ENCODE data around the gene UBN1. TPM values are rescaled to one million over a fixed set of nuclear protein-coding genes. Genes with fewer than 3 reads are reported as not detected.

UBN1 gene
- total RNA-seq, 2 experiments from 2014 or later: 45.7 to 45.8 TPM

DNA sequence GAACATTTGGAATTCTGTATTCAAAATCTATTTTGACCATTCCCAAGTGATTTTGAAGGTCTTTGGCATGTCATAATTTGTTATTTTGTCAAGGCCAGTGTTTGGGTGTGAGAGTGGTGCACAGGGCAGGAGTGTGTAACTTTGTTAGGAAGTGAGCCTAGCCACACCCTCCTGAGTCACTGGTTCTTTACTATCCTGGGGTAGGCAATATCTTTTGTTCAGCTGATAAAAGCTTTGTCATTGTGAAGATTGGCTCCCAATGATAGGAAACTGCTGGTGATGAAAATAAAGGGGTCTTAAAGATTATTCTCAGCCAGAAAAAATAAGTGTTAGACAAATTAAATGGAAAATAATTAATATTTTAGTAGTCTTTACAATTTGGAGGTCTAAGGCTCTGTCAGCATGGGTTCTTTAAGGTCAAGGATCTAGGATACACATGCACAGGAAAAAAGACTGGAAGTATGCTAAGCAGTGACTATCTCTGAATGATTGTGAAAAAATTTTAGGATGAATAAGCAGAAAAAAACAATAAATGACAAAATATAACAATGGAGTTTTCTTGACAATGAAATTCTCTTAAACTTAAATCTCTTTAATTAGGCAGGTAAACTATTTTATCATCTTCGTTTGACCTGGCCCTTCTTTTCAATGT, 5.1 kb downstream of the UBN1 start:
- Histone ChIP-seq H3K36me3 (ENCODE audit: insufficient read depth, low read length) (peaks cover 31% of the 10 kb centered on the region), H3K4me1 (ENCODE audit: insufficient read depth, low read length) (peaks cover 32% of the 10 kb centered on the region), H3K27me3 (ENCODE audit: control insufficient read depth in 1 of 2, insufficient read depth in 2 of 2, low read length in 2 of 2) (no peaks in the 10 kb centered on the region), H3K4me3 (ENCODE audit: low read length) (no peak overlapping the region), H3K27ac (ENCODE audit: low read depth in 1 of 2, low read length in 2 of 2) (no peak overlapping the region), H3K9me3 (ENCODE audit: control insufficient read depth in 1 of 2, insufficient read depth in 1 of 2, low read length in 2 of 2) (no peaks in the 10 kb centered on the region)
- Mint-ChIP-seq H3K9me3 (no peaks in the 10 kb centered on the region), H3K27me3 (no peaks in the 10 kb centered on the region), H3K4me3 (no peak overlapping the region), H3K36me3 (ENCODE audit: low read depth) (peaks cover 52% of the 10 kb centered on the region), H3K4me1 (ENCODE audit: low read depth) (peaks cover 46% of the 10 kb centered on the region), H3K27ac (no peak overlapping the region)
- peak in 1 of 14 experiments; percentile 10 for DNase-seq
- ChIA-PET CTCF (no interaction called here), POLR2A (no interaction called here)
- ATAC-seq (ENCODE audit: poor library complexity): no peak
- TF ChIP-seq, protein P1, sequence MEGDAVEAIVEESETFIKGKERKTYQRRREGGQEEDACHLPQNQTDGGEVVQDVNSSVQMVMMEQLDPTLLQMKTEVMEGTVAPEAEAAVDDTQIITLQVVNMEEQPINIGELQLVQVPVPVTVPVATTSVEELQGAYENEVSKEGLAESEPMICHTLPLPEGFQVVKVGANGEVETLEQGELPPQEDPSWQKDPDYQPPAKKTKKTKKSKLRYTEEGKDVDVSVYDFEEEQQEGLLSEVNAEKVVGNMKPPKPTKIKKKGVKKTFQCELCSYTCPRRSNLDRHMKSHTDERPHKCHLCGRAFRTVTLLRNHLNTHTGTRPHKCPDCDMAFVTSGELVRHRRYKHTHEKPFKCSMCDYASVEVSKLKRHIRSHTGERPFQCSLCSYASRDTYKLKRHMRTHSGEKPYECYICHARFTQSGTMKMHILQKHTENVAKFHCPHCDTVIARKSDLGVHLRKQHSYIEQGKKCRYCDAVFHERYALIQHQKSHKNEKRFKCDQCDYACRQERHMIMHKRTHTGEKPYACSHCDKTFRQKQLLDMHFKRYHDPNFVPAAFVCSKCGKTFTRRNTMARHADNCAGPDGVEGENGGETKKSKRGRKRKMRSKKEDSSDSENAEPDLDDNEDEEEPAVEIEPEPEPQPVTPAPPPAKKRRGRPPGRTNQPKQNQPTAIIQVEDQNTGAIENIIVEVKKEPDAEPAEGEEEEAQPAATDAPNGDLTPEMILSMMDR (IDR thresholded peaks at IDR 0.05): no peak
- intact Hi-C loops (cut with DNase I, micrococcal nuclease): no loop called here

DNA sequence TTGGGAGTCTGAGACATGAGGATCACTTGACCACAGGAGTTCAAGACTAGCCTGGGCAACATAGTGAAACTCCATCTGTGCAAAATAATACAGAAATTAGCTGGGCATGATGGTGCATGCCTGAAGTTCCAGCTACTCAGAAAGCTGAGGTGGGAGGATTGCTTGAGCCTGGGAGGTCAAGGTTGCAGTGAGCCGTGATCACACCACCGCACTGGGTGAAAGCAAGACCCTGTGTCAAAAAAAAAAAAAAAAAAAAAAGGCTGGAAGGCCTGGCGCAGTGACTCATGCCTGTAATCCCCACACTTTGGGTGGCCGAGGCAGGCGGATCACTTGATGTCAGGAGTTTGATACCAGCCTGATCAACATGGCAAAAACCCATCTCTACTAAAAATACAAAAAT, 8.1 kb downstream of the UBN1 start:
- Histone ChIP-seq H3K4me3 (ENCODE audit: low read length) (no peak overlapping the region), H3K27ac (ENCODE audit: low read depth in 1 of 2, low read length in 2 of 2) (no peak overlapping the region), H3K4me1 (ENCODE audit: insufficient read depth, low read length) (peaks cover 11% of the 10 kb centered on the region), H3K36me3 (ENCODE audit: insufficient read depth, low read length) (peaks cover 61% of the 10 kb centered on the region), H3K27me3 (ENCODE audit: control insufficient read depth in 1 of 2, insufficient read depth in 2 of 2, low read length in 2 of 2) (no peaks in the 10 kb centered on the region), H3K9me3 (ENCODE audit: control insufficient read depth in 1 of 2, insufficient read depth in 1 of 2, low read length in 2 of 2) (no peaks in the 10 kb centered on the region)
- POLR2A ChIA-PET: no interaction called here
- ATAC-seq (ENCODE audit: poor library complexity): no peak
- Mint-ChIP-seq H3K27me3 (no peaks in the 10 kb centered on the region), H3K4me1 (ENCODE audit: low read depth) (peaks cover 23% of the 10 kb centered on the region), H3K27ac (no peak overlapping the region), H3K9me3 (no peaks in the 10 kb centered on the region), H3K36me3 (ENCODE audit: low read depth) (peaks cover 79% of the 10 kb centered on the region), H3K4me3 (no peak overlapping the region)
- TF ChIP-seq, protein P1 (IDR thresholded peaks at IDR 0.05): no peak
- intact Hi-C loops (cut with DNase I, micrococcal nuclease): no loop called here
- no peak for DNase-seq
- CTCF ChIA-PET: no interaction called here

DNA sequence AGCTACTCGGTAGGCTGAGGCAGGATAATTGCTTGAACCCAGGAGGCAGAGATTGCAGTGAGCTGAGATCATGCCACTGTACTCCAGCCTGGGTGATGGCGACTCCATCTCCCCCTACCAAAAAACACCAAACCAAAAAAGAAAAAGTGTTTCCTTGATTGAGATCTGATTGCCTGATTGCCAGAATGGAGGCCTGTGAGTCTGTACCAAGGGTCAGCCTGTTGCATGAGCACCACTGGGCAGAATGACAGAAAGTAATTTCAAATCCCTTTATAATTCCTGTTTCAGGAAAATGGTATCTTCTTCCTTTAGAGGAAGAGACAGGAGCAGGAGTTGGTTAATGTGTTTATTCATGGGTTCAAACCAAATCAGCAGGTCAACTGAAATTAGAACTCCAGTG, 8.5 kb downstream of the UBN1 start:
- no peaks in the 10 kb centered on the region for H3K9me3 Mint-ChIP-seq
- Histone ChIP-seq H3K27me3 (ENCODE audit: control insufficient read depth in 1 of 2, insufficient read depth in 2 of 2, low read length in 2 of 2) (no peaks in the 10 kb centered on the region), H3K36me3 (ENCODE audit: insufficient read depth, low read length) (peaks cover 65% of the 10 kb centered on the region), H3K27ac (ENCODE audit: low read depth in 1 of 2, low read length in 2 of 2) (no peak overlapping the region), H3K4me3 (ENCODE audit: low read length) (no peak overlapping the region), H3K9me3 (ENCODE audit: control insufficient read depth in 1 of 2, insufficient read depth in 1 of 2, low read length in 2 of 2) (no peaks in the 10 kb centered on the region), H3K4me1 (ENCODE audit: insufficient read depth, low read length) (peaks cover 10% of the 10 kb centered on the region)
- CTCF ChIA-PET: no interaction called here
- POLR2A ChIA-PET: no interaction called here
- no peak for ATAC-seq (ENCODE audit: poor library complexity)
- DNase-seq: no peak
- no peaks in the 10 kb centered on the region for H3K27me3 Mint-ChIP-seq
- H3K27ac Mint-ChIP-seq: no peak overlapping the region
- H3K4me3 Mint-ChIP-seq: no peak overlapping the region
- H3K36me3 Mint-ChIP-seq (ENCODE audit: low read depth): peaks cover 84% of the 10 kb centered on the region
- TF ChIP-seq, protein P1 (IDR thresholded peaks at IDR 0.05): no peak
- peaks cover 19% of the 10 kb centered on the region for H3K4me1 Mint-ChIP-seq (ENCODE audit: low read depth)
- intact Hi-C loops (cut with DNase I, micrococcal nuclease): no loop called here

Data from CD4-positive, alpha-beta T cell (primary cell).